Activated naive CD8-positive, alpha-beta T cell treated with anti-CD3 and anti-CD28 coated beads for 36 hours (primary cell): ENCODE results near the gene WDR74. TPM values are rescaled to one million over a fixed set of nuclear protein-coding genes. Genes with fewer than 3 reads are reported as not detected.

Source experiments
- DNase-seq: peaks from one replicate; pipeline ENCODE4 v3.0.0; 2021
- H3K27ac Mint-ChIP-seq: one replicate; pipeline ENCODE4 v1.8.0; 2022; ENCODE audit warnings: mild to moderate bottlenecking, moderate library complexity, mixed read lengths
- H3K27me3 Mint-ChIP-seq: one replicate; pipeline ENCODE4 v1.8.0; 2022; ENCODE audit warnings: mild to moderate bottlenecking, mixed read lengths
- H3K36me3 Mint-ChIP-seq: one replicate; pipeline ENCODE4 v1.8.0; 2021; ENCODE audit warnings: mild to moderate bottlenecking, mixed read lengths
- H3K4me1 Mint-ChIP-seq: one replicate; pipeline ENCODE4 v1.8.0; 2021; ENCODE audit warnings: mixed read lengths
- H3K4me3 Mint-ChIP-seq: one replicate; pipeline ENCODE4 v1.8.0; 2022; ENCODE audit warnings: mild to moderate bottlenecking, moderate library complexity, mixed read lengths
- H3K9me3 Mint-ChIP-seq: one replicate; pipeline ENCODE4 v1.8.0; 2022; ENCODE audit warnings: mixed read lengths
- total RNA-seq, 2 experiments: library from RNA; stranded (reverse); gene quantifications; one replicate each; pipeline ENCODE4 v1.2.3, GENCODE V29; 2021

The WDR74 gene
- total RNA-seq, 2 experiments from 2014 or later: 139 to 141 TPM

DNA sequence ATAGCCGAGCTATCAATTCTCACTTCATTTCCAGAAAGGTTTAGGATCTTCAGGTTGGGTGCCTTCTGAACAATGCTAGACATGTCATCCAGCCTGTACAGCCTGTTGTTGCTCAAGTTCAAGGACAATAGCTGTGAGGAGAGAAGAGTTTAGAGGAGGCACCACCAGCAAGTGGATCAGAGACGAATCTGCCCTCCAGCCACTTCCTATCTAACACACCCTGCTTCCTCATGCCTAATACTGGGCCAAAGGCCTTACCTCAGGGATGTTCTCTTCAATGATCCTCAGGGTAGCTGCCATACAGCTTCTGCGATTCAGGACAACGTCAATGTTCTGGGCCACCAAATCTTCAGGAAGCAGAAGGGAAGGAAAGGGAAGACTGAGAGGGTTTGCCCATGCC lies 38.3 kb downstream of the WDR74 start:
- Mint-ChIP-seq H3K27me3 (no peaks in the 10 kb centered on the region), H3K4me3 (no peak overlapping the region), H3K9me3 (no peaks in the 10 kb centered on the region), H3K36me3 (peaks cover 47% of the 10 kb centered on the region), H3K4me1 (peaks cover 34% of the 10 kb centered on the region), H3K27ac (peak overlapping the region; percentile 62)
- no peak for DNase-seq

DNA sequence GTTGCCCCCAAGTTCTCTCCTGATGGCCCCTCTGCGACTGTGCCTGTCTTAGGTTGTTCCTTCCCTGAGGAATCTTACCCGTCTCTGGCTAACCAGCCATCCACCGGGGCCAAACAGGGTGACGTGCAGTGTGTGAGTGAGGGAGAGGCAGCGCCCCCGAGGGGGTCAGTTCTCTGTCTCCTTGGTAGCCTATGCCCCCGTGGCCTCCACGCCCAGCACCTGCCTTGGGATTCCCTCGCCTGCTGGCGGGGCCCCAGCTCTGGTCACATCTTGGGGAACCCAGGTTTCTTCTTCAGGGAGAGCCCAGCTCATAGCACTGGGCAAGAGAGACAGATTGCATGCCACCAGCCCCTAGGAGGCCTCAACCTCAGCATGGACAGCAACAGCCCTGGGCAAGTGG lies 39.9 kb downstream of the WDR74 start:
- H3K9me3 Mint-ChIP-seq: no peaks in the 10 kb centered on the region
- peak overlapping the region; percentile 16 for H3K27ac Mint-ChIP-seq
- peaks cover 47% of the 10 kb centered on the region for H3K36me3 Mint-ChIP-seq
- no peak for DNase-seq
- H3K27me3 Mint-ChIP-seq: no peaks in the 10 kb centered on the region
- peaks cover 31% of the 10 kb centered on the region for H3K4me1 Mint-ChIP-seq
- no peak overlapping the region for H3K4me3 Mint-ChIP-seq

- Mint-ChIP-seq H3K36me3 (peaks cover 39% of the 10 kb centered on the region), H3K27me3 (no peaks in the 10 kb centered on the region), H3K9me3 (no peaks in the 10 kb centered on the region), H3K27ac (peak overlapping the region; percentile 34), H3K4me1 (peaks cover 20% of the 10 kb centered on the region), H3K4me3 (no peak overlapping the region)
- DNase-seq: no peak
Measured at GRCh38 chr11:62796281-62796680, 43.1 kb downstream of the WDR74 start.

- Mint-ChIP-seq H3K27ac (peak overlapping the region; percentile 21), H3K4me1 (peaks cover 32% of the 10 kb centered on the region), H3K36me3 (peaks cover 38% of the 10 kb centered on the region), H3K4me3 (no peak overlapping the region), H3K9me3 (no peaks in the 10 kb centered on the region), H3K27me3 (no peaks in the 10 kb centered on the region)
- no peak for DNase-seq
Measured at GRCh38 chr11:62794201-62794775, 45.1 kb downstream of the WDR74 start.

DNA sequence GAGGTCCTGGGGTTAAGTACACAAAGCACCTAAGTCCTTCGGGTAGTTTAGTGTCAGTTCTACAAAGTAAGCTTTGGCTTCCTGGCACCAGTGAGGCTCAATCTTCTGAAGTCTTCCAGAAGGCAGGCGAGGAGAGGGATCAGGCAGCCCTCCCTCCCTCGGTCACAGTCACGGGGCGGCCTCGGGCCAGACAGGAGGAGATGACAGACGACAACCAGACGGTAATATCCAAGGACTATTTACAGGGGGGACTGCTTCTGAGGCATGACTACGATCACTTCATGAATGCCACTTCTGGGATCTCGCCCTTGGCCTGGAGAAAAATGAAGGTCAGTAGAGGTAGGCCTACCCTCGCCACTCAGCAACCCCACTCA lies 47.2 kb downstream of the WDR74 start:
- DNase-seq: peak; percentile 18

GRCh38 chr11:62791501-62792201 lies 47.7 kb downstream of the WDR74 start, which contains the start of gene TMEM223:
Gene TMEM223, minus strand, starts transcription at chr11:62792006. Its CDS starts 12 bp downstream, at chr11:62791994.
- Mint-ChIP-seq H3K9me3 (no peaks in the 10 kb centered on the region), H3K4me1 (peaks cover 39% of the 10 kb centered on the region), H3K36me3 (peaks cover 40% of the 10 kb centered on the region), H3K27ac (peak within 1 kb of the TSS; percentile 93), H3K4me3 (peak within 1 kb of the TSS; percentile 92), H3K27me3 (no peaks in the 10 kb centered on the region)
- DNase-seq: peak; percentile 93

More for the DNA sequence above, 47.2 kb downstream of the WDR74 start:
- Mint-ChIP-seq H3K9me3 (no peaks in the 10 kb centered on the region), H3K4me1 (peaks cover 39% of the 10 kb centered on the region), H3K27me3 (no peaks in the 10 kb centered on the region), H3K27ac (peak overlapping the region; percentile 93), H3K4me3 (peak overlapping the region; percentile 92), H3K36me3 (peaks cover 40% of the 10 kb centered on the region)

GRCh38 chr11:62789576-62789975 lies 49.8 kb downstream of the WDR74 start:
- H3K27ac Mint-ChIP-seq: peak overlapping the region; percentile 93
- H3K9me3 Mint-ChIP-seq: no peaks in the 10 kb centered on the region
- peaks cover 37% of the 10 kb centered on the region for H3K36me3 Mint-ChIP-seq
- H3K27me3 Mint-ChIP-seq: no peaks in the 10 kb centered on the region
- H3K4me3 Mint-ChIP-seq: peak overlapping the region; percentile 90
- H3K4me1 Mint-ChIP-seq: peaks cover 46% of the 10 kb centered on the region
- DNase-seq: no peak

- no peaks in the 10 kb centered on the region for H3K27me3 Mint-ChIP-seq
- peaks cover 37% of the 10 kb centered on the region for H3K36me3 Mint-ChIP-seq
- peaks cover 42% of the 10 kb centered on the region for H3K4me1 Mint-ChIP-seq
- peak overlapping the region; percentile 68 for H3K27ac Mint-ChIP-seq
- no peak for DNase-seq
- H3K4me3 Mint-ChIP-seq: peak overlapping the region; percentile 90
- no peaks in the 10 kb centered on the region for H3K9me3 Mint-ChIP-seq
Measured at GRCh38 chr11:62788991-62789390, 50.4 kb downstream of the WDR74 start.

GRCh38 chr11:62787005-62787759 lies 52.2 kb downstream of the WDR74 start, which contains the start of gene TMEM179B:
Gene TMEM179B, plus strand, starts transcription at chr11:62787402. Its CDS starts 30 bp downstream, at chr11:62787432.
- Mint-ChIP-seq H3K36me3 (peaks cover 35% of the 10 kb centered on the region), H3K9me3 (no peaks in the 10 kb centered on the region), H3K27ac (peak within 1 kb of the TSS; percentile 92), H3K4me1 (peaks cover 36% of the 10 kb centered on the region), H3K27me3 (no peaks in the 10 kb centered on the region), H3K4me3 (peak within 1 kb of the TSS; percentile 90)
- peak; percentile 96 for DNase-seq

- peak; percentile 87 for DNase-seq
- H3K27me3 Mint-ChIP-seq: no peaks in the 10 kb centered on the region
- no peaks in the 10 kb centered on the region for H3K9me3 Mint-ChIP-seq
- peaks cover 30% of the 10 kb centered on the region for H3K36me3 Mint-ChIP-seq
- peak overlapping the region; percentile 81 for H3K4me3 Mint-ChIP-seq
- H3K27ac Mint-ChIP-seq: peak overlapping the region; percentile 88
- H3K4me1 Mint-ChIP-seq: peaks cover 33% of the 10 kb centered on the region
Measured at GRCh38 chr11:62786318-62787004, 52.9 kb downstream of the WDR74 start.

Other genes with a start within 250 kb of the WDR74 start
- gene TUT1, start 248.1 kb downstream of the WDR74 start, total RNA-seq: 10 to 100 TPM; 29.1 to 32.2 TPM
- gene MTA2, start 237.7 kb downstream of the WDR74 start, total RNA-seq: 100 to 1,000 TPM; 196 to 200 TPM
- gene EML3, start 226.8 kb downstream of the WDR74 start, total RNA-seq: 100 to 1,000 TPM; 112 to 121 TPM
- gene ROM1, start 226.3 kb downstream of the WDR74 start, total RNA-seq: 1 to 10 TPM; 2.0 to 2.8 TPM
- 10 to 100 TPM; 63.0 to 68.7 TPM for gene B3GAT3, start 217.6 kb downstream of the WDR74 start, total RNA-seq
- gene GANAB, start 193.0 kb downstream of the WDR74 start, total RNA-seq: 100 to 1,000 TPM; 198 to 211 TPM
- gene INTS5, start 186.3 kb downstream of the WDR74 start, total RNA-seq: 10 to 100 TPM; 41.2 TPM
- gene C11orf98, start 174.4 kb downstream of the WDR74 start, total RNA-seq: 100 to 1,000 TPM; 147 to 159 TPM
- gene CSKMT, start 174.3 kb downstream of the WDR74 start, total RNA-seq: 10 to 100 TPM; 28.7 to 39.7 TPM
- gene UQCC3, start 167.9 kb downstream of the WDR74 start, total RNA-seq: 1 to 10 TPM; 5.0 to 5.7 TPM
- gene LBHD1, start 167.3 kb downstream of the WDR74 start, total RNA-seq: 10 to 100 TPM; 22.6 to 26.0 TPM
- 100 to 1,000 TPM; 123 to 124 TPM for gene UBXN1, start 160.5 kb downstream of the WDR74 start, total RNA-seq
- gene LRRN4CL, start 150.1 kb downstream of the WDR74 start, total RNA-seq: under 1 TPM; 0.16 to 0.21 TPM
- gene BSCL2, start 132.2 kb downstream of the WDR74 start, total RNA-seq: 10 to 100 TPM; 22.7 to 23.7 TPM
- not detected for gene GNG3, start 131.9 kb downstream of the WDR74 start, total RNA-seq
- 10 to 100 TPM; 54.4 to 56.3 TPM for gene HNRNPUL2, start 112.1 kb downstream of the WDR74 start, total RNA-seq
- 10 to 100 TPM; 29.3 to 33.4 TPM for gene TTC9C, start 111.1 kb downstream of the WDR74 start, total RNA-seq
- gene ZBTB3, start 85.4 kb downstream of the WDR74 start, total RNA-seq: 1 to 10 TPM; 4.8 to 6.3 TPM
- 100 to 1,000 TPM; 125 to 131 TPM for gene POLR2G, start 78.0 kb downstream of the WDR74 start, total RNA-seq
- gene TAF6L, start 68.2 kb downstream of the WDR74 start, total RNA-seq: 10 to 100 TPM; 22.0 to 22.1 TPM
- 10 to 100 TPM; 30.7 to 34.3 TPM for gene TMEM179B, start 52.2 kb downstream of the WDR74 start, total RNA-seq
- 1 to 10 TPM; 9.4 to 10.0 TPM for gene TMEM223, start 47.6 kb downstream of the WDR74 start, total RNA-seq
- gene NXF1, start 34.1 kb downstream of the WDR74 start, total RNA-seq: 100 to 1,000 TPM; 107 to 111 TPM
- 10 to 100 TPM; 19.5 to 20.4 TPM for gene STX5, start 7.5 kb downstream of the WDR74 start, total RNA-seq
- gene TEX54, start 6.7 kb downstream of the WDR74 start, total RNA-seq: not detected
- 100 to 1,000 TPM; 408 to 428 TPM for gene SLC3A2, start 41.3 kb upstream of the WDR74 start, total RNA-seq
- not detected for gene CHRM1, start 81.8 kb upstream of the WDR74 start, total RNA-seq
- not detected for gene SLC22A6, start 145.4 kb upstream of the WDR74 start, total RNA-seq
- not detected for gene SLC22A8, start 176.3 kb upstream of the WDR74 start, total RNA-seq